ENCODE data around the gene INPP5A. TPM values are rescaled to one million over a fixed set of nuclear protein-coding genes. Genes with fewer than 3 reads are reported as not detected.
A peak's percentile ranks its signal among the peaks of the same experiment; 100 is the strongest.

Gene INPP5A
- polyA plus RNA-seq, 6 donors from 2014 or later: 1.3 to 6.7 (median 2.1) TPM

DNA sequence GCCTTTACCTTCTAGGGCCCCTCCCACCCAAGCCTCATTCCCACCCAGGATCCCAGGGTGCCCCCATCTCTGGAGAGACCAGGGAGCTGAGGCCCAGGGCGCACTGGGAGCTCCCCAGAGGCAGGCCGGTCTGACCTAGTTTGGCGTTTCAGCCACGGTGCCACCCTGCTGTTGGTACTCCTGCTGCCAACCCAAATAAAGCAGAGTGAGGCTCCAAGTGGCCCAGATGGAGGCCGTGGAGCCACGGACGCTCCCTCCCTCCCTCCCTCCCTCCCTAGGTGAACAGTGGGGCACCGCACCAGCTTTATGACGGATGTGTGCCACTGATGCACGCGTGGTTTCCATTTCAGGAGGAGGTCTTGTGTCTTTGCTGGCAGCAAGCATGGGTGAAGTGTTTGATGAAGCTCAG is 1.8 kb downstream of the INPP5A start:
- Mint-ChIP-seq H3K9me3 (no peaks in the 10 kb centered on the region), H3K4me1 (peaks cover 50 to 70% (median 67%) of the 10 kb centered on the region in 3 donors), H3K4me3 (peak overlapping the region; percentile 92 to 98 (median 95)), H3K27me3 (no peaks in the 10 kb centered on the region), H3K36me3 (no peaks in the 10 kb centered on the region), H3K27ac (peak overlapping the region; percentile 53 to 97 (median 94))
- DNase-seq: no peak
- no peak for ATAC-seq (ENCODE audit: low read depth in 2 of 2)

DNA sequence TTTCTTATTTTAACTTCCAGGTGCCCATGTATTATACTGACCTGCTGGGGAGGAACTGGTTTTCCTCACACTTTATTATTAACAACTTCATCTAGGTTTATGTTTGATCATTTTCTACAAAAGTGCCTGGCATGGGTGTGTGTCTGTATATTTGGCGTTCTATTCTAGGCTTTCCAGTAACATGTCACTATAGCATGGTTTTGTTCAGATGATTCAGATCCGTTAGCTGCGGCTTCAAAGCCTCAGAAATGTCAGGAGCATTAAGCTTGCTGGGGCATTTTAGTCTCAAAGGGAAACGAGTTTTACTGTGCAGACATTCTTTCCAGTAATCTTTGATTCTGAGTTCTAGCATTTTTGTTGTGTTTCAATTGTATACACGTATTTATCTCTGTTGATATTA is 2.3 kb downstream of the INPP5A start:
- Mint-ChIP-seq H3K4me3 (peak overlapping the region; percentile 66 to 98 (median 94)), H3K27me3 (no peaks in the 10 kb centered on the region), H3K4me1 (peaks cover 54 to 75% (median 67%) of the 10 kb centered on the region in 3 donors), H3K27ac (peak overlapping the region; percentile 41 to 97 (median 82)), H3K36me3 (no peaks in the 10 kb centered on the region), H3K9me3 (no peaks in the 10 kb centered on the region)
- ATAC-seq (ENCODE audit: low read depth in 2 of 2) (no peak), DNase-seq (no peak)

DNA sequence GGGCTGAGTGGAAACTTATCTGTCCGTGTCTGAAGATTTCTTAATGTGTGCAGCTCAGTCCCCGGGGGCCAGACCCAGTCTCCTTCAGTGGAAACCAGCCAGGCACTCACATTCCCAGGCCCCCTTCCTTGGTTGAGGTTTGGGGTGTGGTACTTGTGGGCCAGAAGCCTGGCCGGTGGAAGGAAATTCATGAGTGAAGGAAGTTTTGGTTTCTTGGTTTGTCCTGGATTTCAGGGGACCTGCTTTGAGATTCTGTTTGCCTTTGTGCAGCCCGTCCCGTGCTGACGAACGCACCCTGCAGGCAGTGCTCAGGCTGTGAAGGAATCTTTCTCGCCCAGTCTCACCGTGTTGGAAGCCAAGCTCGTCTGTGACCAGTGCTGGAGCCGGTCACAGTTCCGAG is 2.9 kb downstream of the INPP5A start:
- H3K4me3 Mint-ChIP-seq: peak overlapping the region; percentile 66 to 98 (median 94)
- H3K27me3 Mint-ChIP-seq: no peaks in the 10 kb centered on the region
- peaks cover 51 to 76% (median 65%) of the 10 kb centered on the region in 3 donors for H3K4me1 Mint-ChIP-seq
- ATAC-seq (ENCODE audit: low read depth in 2 of 2) (no peak), DNase-seq (no peak)
- no peaks in the 10 kb centered on the region for H3K9me3 Mint-ChIP-seq
- H3K27ac Mint-ChIP-seq: peak overlapping the region in 3 of 6 donors; percentile 86 to 97 (median 90)
- no peaks in the 10 kb centered on the region for H3K36me3 Mint-ChIP-seq

DNA sequence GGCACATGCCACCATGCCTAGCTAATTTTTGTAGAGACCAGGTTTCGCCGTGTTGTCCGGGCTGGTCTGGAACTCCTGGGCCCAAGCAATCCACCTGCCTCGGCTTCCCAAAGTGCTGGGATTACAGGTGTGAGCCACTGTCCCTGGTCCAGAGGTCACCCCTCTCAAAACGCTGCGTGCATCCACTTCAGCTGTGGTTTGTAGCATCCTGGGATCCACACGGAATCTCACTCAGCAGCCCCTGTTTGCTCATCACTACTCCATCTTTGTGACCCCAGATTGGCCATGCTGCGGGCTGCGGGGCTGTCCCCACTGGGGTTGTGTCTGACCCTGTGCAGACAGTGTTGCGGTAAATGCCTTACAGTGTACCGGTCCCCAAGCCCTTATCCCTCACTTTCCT is 3.5 kb downstream of the INPP5A start:
- no peaks in the 10 kb centered on the region for H3K27me3 Mint-ChIP-seq
- no peaks in the 10 kb centered on the region for H3K9me3 Mint-ChIP-seq
- DNase-seq (no peak), ATAC-seq (ENCODE audit: low read depth in 2 of 2) (no peak)
- H3K4me3 Mint-ChIP-seq: peak overlapping the region; percentile 59 to 98 (median 93)
- H3K4me1 Mint-ChIP-seq: peaks cover 56 to 82% (median 69%) of the 10 kb centered on the region in 3 donors
- no peaks in the 10 kb centered on the region for H3K36me3 Mint-ChIP-seq
- H3K27ac Mint-ChIP-seq: peak overlapping the region in 5 of 6 donors; percentile 57 to 97 (median 72)

DNA sequence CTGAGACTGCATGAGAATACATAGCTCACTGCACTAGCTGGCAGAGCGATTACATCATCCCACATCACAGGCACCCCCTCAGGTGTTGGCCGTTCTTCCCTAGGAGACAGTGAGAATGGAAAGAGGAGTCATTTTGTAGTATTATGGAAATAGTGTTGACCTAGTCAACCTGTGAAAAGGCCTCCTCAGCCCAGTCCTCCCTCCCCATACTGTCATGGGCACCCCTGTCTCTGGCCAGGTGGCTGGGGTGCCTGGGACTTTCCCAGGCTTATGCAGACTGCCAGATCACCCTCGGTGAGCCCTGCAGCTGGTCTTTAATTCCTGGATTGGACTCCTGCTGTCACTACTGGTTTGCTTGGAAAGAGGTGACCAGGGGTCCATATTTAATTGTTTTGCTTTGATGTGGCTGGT is 4.0 kb downstream of the INPP5A start:
- DNase-seq: no peak
- no peaks in the 10 kb centered on the region for H3K27me3 Mint-ChIP-seq
- H3K27ac Mint-ChIP-seq: peak overlapping the region in 5 of 6 donors; percentile 42 to 97 (median 65)

DNA sequence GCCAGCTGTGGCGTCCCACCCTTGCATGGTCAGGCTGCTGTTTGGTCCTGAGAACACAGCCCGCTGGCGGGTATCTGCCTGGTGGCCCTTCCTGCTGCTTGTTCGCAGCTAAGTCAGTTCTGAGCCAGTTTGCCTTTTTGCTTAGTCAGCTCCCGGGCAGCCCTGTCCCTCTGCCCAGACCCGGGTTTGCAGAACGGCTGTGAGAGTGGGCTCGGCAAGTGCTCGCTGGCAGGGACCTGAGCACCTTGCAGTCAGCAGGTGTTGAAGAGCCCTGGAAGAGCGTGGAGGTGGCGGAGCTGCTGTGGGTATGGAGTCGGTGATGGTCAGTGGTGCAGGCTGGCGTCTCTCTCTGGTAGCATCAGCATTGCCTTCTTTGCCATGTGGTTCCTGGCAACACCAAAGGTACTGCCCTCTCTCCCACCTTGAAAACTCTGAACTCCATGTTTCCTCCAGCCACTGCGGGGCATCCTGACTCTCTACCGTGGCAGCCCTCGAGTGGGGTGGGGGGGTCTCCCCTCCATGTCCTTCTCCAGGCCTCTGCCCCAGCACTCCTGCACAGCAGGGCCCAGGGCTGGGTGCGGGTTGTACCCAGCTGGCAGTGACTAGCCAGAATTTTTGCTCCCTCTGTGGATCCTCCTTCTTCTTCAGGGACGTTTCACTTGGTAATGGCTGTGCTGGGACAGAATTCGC is 4.6 kb downstream of the INPP5A start:
- no peaks in the 10 kb centered on the region for H3K9me3 Mint-ChIP-seq
- H3K27me3 Mint-ChIP-seq: no peaks in the 10 kb centered on the region
- H3K4me3 Mint-ChIP-seq: peak overlapping the region in 5 of 8 donors; percentile 40 to 98 (median 65)
- H3K27ac Mint-ChIP-seq: peak overlapping the region in 2 of 6 donors; percentile 38 to 97
- no peaks in the 10 kb centered on the region for H3K36me3 Mint-ChIP-seq
- ATAC-seq (ENCODE audit: low read depth in 2 of 2): no peak
- no peak for DNase-seq
- peaks cover 65 to 87% (median 80%) of the 10 kb centered on the region in 3 donors for H3K4me1 Mint-ChIP-seq

More for the DNA sequence above, 4.0 kb downstream of the INPP5A start:
- H3K4me3 Mint-ChIP-seq: peak overlapping the region in 7 of 8 donors; percentile 40 to 98 (median 77)
- H3K4me1 Mint-ChIP-seq: peaks cover 59 to 81% (median 74%) of the 10 kb centered on the region in 3 donors
- ATAC-seq (ENCODE audit: low read depth in 2 of 2): no peak
- H3K36me3 Mint-ChIP-seq: no peaks in the 10 kb centered on the region
- no peaks in the 10 kb centered on the region for H3K9me3 Mint-ChIP-seq

DNA sequence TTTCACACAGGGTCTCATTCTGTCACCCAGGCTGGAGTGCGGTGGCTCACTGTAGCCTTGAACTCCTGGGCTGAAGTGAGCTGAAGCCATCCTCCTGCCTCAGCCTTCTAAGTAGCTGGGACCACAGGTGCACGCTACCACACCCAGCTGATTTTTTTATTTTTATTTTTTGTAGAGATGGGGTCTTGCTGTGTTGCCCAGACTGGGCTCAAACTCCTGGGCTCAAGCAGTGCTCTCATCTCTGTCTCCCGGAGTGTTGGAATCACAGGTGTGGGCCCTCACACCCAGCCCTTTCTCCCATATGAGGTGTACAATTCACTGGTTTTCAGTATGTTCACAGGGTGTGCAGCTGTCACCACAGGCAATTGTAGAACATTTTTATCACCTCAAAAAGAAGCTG is 5.2 kb downstream of the INPP5A start:
- DNase-seq (no peak), ATAC-seq (ENCODE audit: low read depth in 2 of 2) (no peak)
- Mint-ChIP-seq H3K4me1 (peaks cover 71 to 91% (median 86%) of the 10 kb centered on the region in 3 donors), H3K27ac (peak overlapping the region in 2 of 6 donors; percentile 7 to 54), H3K4me3 (peak overlapping the region in 3 of 8 donors; percentile 41 to 67 (median 50)), H3K27me3 (no peaks in the 10 kb centered on the region), H3K9me3 (no peaks in the 10 kb centered on the region), H3K36me3 (no peaks in the 10 kb centered on the region)

DNA sequence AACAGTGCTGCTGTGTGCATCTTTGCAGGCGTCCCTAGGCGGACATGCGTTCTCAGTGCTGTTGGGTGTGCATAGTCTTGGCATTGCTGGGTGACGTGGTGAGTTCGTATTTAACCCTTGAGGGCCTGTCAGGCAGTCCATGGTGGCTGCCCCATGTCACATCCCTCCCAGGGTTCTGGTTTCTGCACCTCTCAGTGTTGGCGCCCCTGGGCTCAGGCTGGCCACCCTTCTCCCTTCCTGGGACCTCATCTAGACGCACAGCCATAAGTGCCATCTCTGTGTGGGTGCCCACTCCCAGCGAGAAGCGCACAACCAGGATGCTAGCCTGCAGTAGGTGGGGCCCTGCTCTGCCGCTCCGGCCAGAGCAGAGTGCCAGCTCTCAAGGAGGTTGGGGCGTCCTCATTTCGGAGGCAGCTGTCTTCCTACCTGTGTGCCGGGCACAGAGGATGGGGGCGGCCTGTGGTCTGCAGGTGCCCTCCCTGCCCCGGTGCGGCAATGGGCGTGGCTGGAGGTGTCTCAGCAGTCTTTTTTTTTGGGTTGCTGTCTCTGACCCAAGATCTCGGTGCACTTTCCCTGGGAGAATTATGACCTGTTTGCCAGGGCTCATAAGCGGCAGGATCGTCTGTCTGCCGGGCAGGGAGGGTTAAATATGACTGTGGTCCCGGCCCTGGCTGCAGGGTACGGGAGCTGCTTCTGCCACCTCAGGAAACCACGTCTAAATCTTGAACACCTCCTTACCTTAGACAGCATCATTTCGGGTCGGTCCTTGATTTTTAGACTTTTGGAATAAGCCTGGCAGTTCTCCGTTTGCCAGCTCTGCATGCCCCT is 6.5 kb downstream of the INPP5A start:
- no peaks in the 10 kb centered on the region for H3K36me3 Mint-ChIP-seq
- H3K4me3 Mint-ChIP-seq: peak overlapping the region; percentile 79 to 94 (median 88)
- H3K27ac Mint-ChIP-seq: peak overlapping the region in 5 of 6 donors; percentile 21 to 94 (median 89)
- no peaks in the 10 kb centered on the region for H3K27me3 Mint-ChIP-seq
- ATAC-seq (ENCODE audit: low read depth in 2 of 2): no peak
- peaks cover 71 to 94% (median 89%) of the 10 kb centered on the region in 3 donors for H3K4me1 Mint-ChIP-seq
- no peaks in the 10 kb centered on the region for H3K9me3 Mint-ChIP-seq
- no peak for DNase-seq

DNA sequence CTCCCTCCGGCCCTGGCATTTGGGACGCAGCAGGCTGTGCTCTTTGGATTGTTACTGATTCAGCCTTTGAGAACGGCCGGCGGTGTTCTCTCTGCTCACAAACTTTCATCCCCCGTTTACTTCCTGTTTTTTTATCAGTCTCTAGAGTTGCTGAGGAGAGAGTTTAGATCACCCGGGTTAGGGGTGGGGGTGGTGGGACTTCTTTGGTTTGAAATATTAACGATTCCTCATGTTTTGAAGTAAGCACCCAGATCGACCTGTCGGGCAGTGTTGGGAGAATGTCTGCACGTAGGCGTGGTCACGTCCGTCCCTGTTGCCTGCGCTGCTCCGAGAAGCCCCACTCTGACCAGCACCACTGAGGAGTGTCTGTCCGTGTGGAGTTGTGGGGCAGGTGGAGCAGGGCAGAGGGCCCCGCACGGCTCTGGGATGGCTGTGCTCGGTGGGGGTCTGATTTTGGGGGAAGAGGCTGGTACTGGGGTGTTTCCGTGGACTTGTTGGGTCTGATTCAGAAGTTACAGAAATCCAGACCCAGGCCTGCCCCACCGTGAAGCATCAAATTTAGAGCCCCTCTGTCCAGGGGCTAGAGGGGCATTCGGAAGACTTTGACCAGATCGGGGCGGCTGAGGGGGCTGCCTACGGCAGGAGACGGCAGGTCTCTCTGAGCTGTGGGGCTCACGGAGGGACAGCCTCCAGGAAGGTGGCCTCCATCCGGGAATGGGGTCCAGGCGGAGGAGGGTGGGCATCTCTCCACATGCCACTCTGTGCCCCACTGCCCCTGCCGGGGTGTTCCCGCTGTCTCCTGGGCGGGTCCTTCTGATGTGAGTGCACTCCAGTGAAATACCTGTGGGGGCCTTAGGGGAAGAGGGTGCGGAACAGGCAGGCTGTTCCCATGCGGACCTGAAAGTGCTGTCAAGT is 7.4 kb downstream of the INPP5A start:
- DNase-seq: peak; percentile 59
- no peaks in the 10 kb centered on the region for H3K9me3 Mint-ChIP-seq
- H3K27me3 Mint-ChIP-seq: no peaks in the 10 kb centered on the region
- peak; percentile 14 to 23 for ATAC-seq (ENCODE audit: low read depth in 2 of 2)
- peaks cover 66 to 93% (median 87%) of the 10 kb centered on the region in 3 donors for H3K4me1 Mint-ChIP-seq
- no peaks in the 10 kb centered on the region for H3K36me3 Mint-ChIP-seq
- peak overlapping the region; percentile 79 to 94 (median 88) for H3K4me3 Mint-ChIP-seq
- peak overlapping the region in 5 of 6 donors; percentile 21 to 94 (median 89) for H3K27ac Mint-ChIP-seq

DNA sequence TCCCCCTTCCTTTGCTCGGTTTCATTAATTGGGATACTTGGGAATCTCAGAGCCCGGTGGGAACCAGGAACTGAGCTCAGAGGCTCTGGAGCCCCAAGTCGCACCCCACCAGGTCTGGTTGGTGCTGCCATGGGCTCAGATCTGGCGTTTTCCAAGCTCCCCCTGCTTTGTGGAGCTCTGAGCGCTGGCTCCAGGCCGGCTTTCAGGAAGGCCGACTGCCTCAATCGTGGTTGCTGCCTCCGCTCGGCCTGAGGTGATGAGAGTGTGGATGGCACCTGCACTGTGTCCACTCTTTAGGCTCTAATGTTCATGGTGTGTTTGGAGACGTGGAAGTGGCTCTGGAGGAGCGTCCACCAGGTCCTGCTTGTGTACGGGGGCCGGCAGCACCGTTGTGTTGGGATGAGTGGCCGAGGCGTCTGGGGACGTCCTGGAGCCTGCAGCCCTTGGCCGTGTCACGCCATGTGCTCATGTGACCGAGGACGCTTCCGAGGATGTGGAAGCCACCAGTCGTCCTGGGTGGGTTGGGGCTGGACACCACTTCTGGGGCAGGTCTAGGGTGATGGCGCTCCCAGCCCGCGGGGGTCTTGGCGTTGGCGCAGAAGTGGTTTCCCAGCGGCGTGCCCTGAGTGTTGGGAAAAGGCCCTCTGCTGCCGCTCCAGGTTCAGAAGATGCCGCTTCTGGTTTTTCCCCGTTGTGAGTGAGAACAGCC is 8.2 kb downstream of the INPP5A start:
- Mint-ChIP-seq H3K27ac (peak overlapping the region in 5 of 6 donors; percentile 85 to 99 (median 98)), H3K9me3 (no peaks in the 10 kb centered on the region), H3K27me3 (no peaks in the 10 kb centered on the region), H3K36me3 (no peaks in the 10 kb centered on the region), H3K4me1 (peaks cover 64 to 93% (median 87%) of the 10 kb centered on the region in 3 donors), H3K4me3 (peak overlapping the region in 6 of 8 donors; percentile 75 to 86 (median 78))
- ATAC-seq (ENCODE audit: low read depth in 2 of 2) (no peak), DNase-seq (no peak)

DNA sequence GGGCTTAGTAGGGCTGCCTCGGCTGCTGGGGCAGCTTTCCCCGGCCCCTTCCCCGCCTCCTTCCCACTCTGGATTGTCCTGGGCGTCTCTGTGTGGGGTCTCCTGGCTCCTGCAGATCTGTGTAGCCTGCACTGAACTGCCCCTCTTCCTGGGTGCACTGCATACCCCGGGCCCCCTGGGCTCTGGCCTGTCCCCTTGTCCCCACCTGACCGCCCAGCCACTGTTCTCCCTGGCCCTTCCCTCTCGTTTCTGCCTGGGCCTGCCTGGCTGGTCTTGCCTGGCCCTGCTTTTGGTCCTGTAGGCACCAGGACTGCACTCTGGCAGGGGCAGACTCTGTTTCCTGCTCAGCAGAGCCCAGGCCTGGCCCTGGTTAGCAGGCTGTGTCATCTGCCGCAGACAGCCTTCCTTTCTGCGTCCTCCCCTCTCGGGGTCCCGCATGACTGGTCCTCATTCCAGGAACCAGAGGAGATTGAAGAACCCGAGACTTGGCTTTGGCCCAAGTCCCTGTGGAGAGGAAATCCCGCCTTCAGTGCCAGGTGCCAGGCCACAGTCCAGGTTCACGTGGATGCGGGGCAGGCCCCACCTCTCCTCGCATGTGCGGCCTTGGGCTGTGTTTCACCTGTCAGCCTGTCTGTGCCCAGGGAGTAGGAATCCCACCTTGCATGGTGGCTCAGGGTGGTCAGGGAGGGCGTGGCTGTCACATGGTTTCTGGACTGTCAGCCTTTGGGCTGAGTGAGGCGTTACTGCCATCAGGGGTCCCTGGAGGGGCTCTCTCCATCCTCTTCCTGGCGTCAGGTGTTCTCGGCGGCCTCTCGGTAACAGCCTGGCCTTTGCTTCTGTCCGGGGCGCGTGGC is 9.2 kb downstream of the INPP5A start:
- ATAC-seq (ENCODE audit: low read depth in 2 of 2): peak; percentile 40 to 49
- Mint-ChIP-seq H3K36me3 (no peaks in the 10 kb centered on the region), H3K4me1 (peaks cover 55 to 93% (median 87%) of the 10 kb centered on the region in 3 donors), H3K4me3 (peak overlapping the region; percentile 62 to 91 (median 79)), H3K27ac (peak overlapping the region in 5 of 6 donors; percentile 96 to 99 (median 98)), H3K27me3 (no peaks in the 10 kb centered on the region), H3K9me3 (no peaks in the 10 kb centered on the region)
- DNase-seq: peak; percentile 80
